Epithelial cell of esophagus (primary cell): ENCODE data around the gene AURKA.
"Not testable (repeated sequence)": the region's sequence is repeated elsewhere in the genome, so short reads cannot be mapped to it uniquely, and the experiment has no call there.

Experiments
- DNase-seq: peaks from one replicate; pipeline ENCODE4 v3.0.0; 2010; ENCODE audit warnings: low read depth
- H3K4me3 ChIP-seq: 2 replicates; pipeline ENCODE4 v1.5.1; 2011; ENCODE audit warnings: mild to moderate bottlenecking, low read length, control low read depth
- TF ChIP-seq, protein P1 (sequence below): IDR thresholded peaks from 2 replicates; pipeline ENCODE4 v1.5.1; 2011; ENCODE audit warnings: low read depth, mild to moderate bottlenecking, low read length, control low read depth, inconsistent platforms; ENCODE audit not compliant: insufficient read depth; ENCODE audit errors: missing control alignments

AURKA gene

DNA sequence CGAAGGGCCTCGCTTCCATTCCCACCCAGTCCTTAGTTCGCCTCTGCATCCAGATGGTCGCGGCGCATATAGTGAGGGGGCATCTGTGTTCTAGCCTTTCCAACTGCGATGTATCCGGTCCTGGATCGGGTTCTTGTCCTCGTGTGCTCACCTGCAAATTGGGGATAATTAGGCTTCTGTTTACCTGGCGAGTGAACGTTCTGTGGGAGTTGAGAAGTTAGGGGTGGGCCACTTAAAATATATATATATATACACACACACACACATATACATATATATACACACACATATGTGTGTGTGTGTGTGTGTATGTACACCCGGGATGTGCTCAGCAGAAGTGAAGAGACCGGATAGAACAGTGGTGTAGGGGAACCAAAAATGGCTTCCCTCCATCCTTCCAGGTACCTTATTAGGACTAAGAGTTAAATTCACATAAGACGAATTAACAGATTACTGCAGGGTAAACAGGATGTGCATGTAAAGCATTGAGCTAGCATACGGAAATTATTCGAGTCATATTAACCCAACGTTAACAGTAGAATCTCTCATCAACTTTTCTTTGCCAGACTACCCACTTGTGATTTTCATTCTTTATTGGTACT, 967 bp upstream of the AURKA start:
- peak overlapping the region; percentile 96 for H3K4me3 ChIP-seq
- DNase-seq = peak; percentile 8
- TF ChIP-seq, protein P1, sequence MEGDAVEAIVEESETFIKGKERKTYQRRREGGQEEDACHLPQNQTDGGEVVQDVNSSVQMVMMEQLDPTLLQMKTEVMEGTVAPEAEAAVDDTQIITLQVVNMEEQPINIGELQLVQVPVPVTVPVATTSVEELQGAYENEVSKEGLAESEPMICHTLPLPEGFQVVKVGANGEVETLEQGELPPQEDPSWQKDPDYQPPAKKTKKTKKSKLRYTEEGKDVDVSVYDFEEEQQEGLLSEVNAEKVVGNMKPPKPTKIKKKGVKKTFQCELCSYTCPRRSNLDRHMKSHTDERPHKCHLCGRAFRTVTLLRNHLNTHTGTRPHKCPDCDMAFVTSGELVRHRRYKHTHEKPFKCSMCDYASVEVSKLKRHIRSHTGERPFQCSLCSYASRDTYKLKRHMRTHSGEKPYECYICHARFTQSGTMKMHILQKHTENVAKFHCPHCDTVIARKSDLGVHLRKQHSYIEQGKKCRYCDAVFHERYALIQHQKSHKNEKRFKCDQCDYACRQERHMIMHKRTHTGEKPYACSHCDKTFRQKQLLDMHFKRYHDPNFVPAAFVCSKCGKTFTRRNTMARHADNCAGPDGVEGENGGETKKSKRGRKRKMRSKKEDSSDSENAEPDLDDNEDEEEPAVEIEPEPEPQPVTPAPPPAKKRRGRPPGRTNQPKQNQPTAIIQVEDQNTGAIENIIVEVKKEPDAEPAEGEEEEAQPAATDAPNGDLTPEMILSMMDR = no peak

DNA sequence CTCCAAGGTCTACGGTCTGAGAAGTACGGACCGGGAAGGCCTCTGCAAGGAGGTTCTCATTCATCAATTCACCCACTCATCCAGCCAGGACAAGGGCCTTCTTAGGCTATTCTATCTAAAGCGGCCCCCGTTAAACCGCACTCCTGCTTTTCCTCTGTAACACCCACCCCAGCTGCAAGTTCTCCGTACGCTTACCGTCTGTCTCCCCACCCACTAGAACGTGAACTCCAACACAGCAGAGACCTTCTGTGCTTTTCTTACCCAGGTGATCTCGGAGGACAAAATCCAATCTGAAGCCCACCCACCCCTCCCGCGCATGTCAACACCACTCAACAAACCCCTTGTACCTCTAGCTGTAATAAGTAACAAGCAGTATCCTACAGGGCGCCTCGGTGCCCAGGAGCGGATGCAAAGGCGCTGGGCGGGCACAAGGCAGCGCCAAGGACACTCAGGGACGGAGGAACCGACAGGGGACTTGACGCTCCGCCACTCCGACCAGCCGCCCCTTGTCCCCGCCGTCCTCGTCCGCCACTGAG, 351 bp downstream of the AURKA start:
- no peak for DNase-seq
- TF ChIP-seq, protein P1 = no peak
- H3K4me3 ChIP-seq = peak overlapping the region; percentile 96

DNA sequence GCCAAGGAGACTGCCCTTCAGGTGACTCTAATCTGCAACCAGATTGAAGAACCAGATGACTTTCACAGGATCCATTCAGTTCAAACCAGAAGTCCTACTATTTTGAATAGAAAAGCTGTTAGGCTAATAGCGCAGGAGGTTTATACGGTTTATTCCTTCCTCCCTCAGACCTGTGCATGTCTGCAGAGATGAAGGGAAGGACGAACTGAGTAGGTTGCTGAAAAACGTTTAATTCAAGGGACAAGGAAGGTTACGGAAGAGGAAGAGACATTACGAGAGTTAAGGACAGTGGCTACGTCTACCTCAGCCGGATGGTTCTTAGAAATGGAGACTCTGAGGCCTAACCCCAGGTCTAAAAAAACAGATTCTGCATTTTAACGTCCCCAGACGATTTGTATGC, 978 bp downstream of the AURKA start:
- TF ChIP-seq, protein P1 = no peak
- DNase-seq = no peak
- H3K4me3 ChIP-seq = peak overlapping the region; percentile 96

DNA sequence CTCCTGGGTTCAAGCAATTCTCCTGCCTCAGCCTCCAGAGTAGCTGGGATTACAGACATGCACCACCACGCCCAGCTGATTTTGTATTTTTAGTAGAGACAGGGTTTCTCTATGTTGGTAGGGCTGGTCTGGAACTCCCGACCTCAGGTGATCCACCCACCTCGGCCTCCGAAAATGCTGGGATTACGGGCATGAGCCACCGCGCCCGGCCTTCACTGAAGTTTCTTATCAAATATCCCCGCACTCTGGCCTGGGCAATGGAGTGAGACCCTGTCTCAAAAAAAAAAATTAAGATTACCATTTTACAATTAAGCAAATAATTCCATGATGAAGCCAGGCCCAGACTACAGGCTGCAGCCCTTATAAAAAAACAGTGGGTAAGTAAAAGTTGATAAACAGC, 1.6 kb downstream of the AURKA start:
- H3K4me3 ChIP-seq, DNase-seq: not testable (repeated sequence)

DNA sequence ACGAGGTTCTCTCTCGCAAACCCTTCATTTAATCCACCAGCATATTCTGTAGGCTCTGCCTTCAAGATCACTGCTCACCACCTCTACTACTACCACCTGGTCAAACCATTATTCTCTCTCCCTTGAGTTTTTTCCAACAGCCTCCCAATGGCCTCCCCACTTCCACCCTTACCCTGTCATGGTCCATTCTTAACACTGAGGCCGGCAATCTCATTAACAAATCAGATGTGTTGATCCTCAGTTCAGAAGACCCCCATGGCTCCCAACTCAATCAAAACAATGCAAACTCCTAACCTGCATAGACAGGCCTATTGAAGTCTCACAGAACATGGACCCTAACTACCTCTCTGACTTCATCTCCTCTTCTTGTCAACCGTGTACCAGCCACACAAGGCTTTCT, 2.2 kb downstream of the AURKA start:
- TF ChIP-seq, protein P1 = no peak
- no peak overlapping the region for H3K4me3 ChIP-seq
- no peak for DNase-seq

DNA sequence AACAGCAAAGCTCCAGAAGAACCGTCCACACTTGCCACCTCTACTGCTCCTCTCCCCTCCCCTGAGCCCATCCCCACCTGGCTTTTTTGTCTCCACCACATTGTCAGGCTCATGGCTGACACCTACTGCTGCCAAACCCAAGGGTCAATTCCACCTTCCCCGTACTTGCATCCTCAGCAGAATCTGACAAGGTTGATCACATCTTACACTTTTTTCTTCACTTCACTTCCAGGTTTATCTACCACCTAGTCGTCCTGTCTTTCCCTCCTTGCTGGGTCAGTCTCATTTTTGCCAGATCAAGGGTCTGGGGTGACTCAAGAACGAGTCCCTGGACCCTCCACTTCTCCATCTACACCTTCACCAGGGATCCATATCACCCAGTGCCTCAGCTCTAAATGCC, 3.1 kb downstream of the AURKA start:
- DNase-seq = no peak
- no peak overlapping the region for H3K4me3 ChIP-seq
- TF ChIP-seq, protein P1 = no peak

DNA sequence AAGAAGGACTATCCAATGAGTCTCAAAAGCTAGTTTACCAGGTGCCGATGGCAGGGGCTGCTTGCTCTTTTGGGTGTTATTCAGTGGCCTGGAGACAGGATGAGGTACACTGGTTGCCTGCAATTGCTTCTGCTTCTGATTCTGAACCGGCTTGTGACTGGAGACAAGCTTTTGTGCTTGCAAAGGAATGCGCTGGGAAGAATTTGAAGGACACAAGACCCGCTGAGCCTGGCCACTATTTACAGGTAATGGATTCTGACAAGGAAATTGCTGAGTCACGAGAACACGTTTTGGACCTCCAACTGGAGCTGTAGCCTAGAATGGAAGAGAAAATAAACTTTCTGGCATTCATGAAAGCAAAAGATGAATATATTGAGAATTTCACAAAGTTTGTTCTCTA, 5.8 kb downstream of the AURKA start:
- DNase-seq = no peak
- H3K4me3 ChIP-seq = no peak overlapping the region
- TF ChIP-seq, protein P1 = no peak
